Measurements from ENCODE around the gene NCMAP. TPM values are rescaled to one million over a fixed set of nuclear protein-coding genes. Genes with fewer than 3 reads are reported as not detected.
A peak's percentile ranks its signal among the peaks of the same experiment; 100 is the strongest.

NCMAP gene
- total and polyA plus RNA-seq, 2 of the 8 experiments (the other 6 are each of a cell fraction or from before 2014, with no cell fraction given) = 0.21 to 0.39 TPM

DNA sequence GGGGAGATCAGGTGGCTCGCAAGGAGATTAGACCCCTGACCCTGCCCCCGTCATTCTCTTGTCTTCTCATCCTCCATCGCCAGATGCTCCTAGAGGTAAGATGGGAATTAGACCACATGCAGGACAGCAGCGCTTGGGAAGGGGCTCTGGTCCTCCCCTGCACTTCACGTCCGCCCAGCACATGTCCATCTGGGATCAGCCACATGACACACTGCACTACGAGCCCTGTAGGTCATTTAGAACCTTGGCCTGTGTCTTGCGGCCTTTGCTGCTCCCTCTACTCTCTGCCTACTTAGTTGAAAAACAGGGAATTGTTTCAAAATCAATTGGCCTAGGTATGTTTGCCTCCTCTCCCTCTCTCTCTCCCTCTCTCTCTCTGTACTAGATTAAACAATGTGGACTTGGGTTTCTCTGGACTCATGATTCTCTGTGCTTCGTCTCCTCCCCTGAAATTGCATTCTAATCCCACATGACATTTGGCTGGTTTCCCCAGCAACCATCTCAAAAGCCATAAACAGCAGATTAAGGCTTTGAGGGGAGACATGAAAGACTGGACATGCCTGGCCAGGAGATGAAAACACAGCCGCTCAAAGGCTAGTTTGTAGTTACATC lies 3.8 kb upstream of the NCMAP start:
- H3K4me2 ChIP-seq (ENCODE audit: insufficient read depth in 1 of 2, low read depth in 2 of 2, low read length in 2 of 2) = no peak overlapping the region
- H2AK5ac ChIP-seq (ENCODE audit: low read depth, low read length) = no peak overlapping the region
- WGBS, 2 experiments (ENCODE audit: extremely low coverage in 1 of 2, insufficient coverage in 1 of 2, insufficient read length in 1 of 2, insufficient replicate concordance in 2 of 2, low coverage in 1 of 2, low lambda C conversion rate in 2 of 2, missing lambda C conversion rate in 1 of 2) = 88% methylated on average over 10 of the region's 10 CpGs; no CpG with 5 or more reads in 1 of the 2 experiments
- DNase-seq (ENCODE audit: low read depth in 1 of 2, low spot score in 2 of 2) = no peak
- POLR2A ChIA-PET (ENCODE audit: partially characterized antibody) = no interaction called here
- CTCF ChIA-PET (ENCODE audit: partially characterized antibody) = interaction anchor here (0.7 kb wide), 1 partner anchor 315 kb away, joined by 4 read pairs; no protein-coding TSS in a partner anchor
- no peaks in the 10 kb centered on the region for H4K20me1 ChIP-seq (replicated peaks in 1 of 2; ENCODE audit: control insufficient read depth in 1 of 2, insufficient read depth in 2 of 2, low read length in 2 of 2)
- peaks cover 0 to 10% (median 3%) of the 10 kb centered on the region in 4 experiments; a peak in 3 of 7 replicates for H3K4me1 ChIP-seq (replicated peaks in 1 of 4; ENCODE audit: control insufficient read depth in 3 of 4, insufficient read depth in 4 of 4, low read length in 3 of 4)
- FAIRE-seq = no peak
- H2AFZ ChIP-seq (ENCODE audit: low read length) = peak overlapping the region; percentile 68; the same call in 1 of the 2 replicates
- H3K9ac ChIP-seq (replicated peaks in 1 of 4; ENCODE audit: extremely low read depth in 1 of 4, low read depth in 3 of 4, low read length in 3 of 4) = no peak overlapping the region
- no peak overlapping the region for H3K56ac ChIP-seq (replicated peaks; ENCODE audit: insufficient read length, low read depth, low read length)
- no peak for TF ChIP-seq CHD1 (IDR thresholded peaks at IDR 0.05; ENCODE audit: low read depth, low read length)
- no peak for TF ChIP-seq SP2 (IDR thresholded peaks at IDR 0.05; ENCODE audit: low read length)
- no peak overlapping the region for H3K27ac ChIP-seq (ENCODE audit: low read depth, low read length)
- H4K91ac ChIP-seq (replicated peaks; ENCODE audit: insufficient read length, low read length) = no peak overlapping the region
- H3K4ac ChIP-seq (replicated peaks; ENCODE audit: insufficient read length, low read depth, low read length) = no peak overlapping the region
- no peaks in the 10 kb centered on the region for H3K9me3 ChIP-seq (ENCODE audit: insufficient read depth in 2 of 2, low read depth in 1 of 2, low read length in 1 of 2)
- H2BK20ac ChIP-seq (ENCODE audit: low read length) = no peak overlapping the region
- no peak overlapping the region for H3K4me3 ChIP-seq (ENCODE audit: extremely low read depth in 1 of 4, insufficient read depth in 2 of 4, low read depth in 3 of 4, low read length in 4 of 4)
- H3K36me3 ChIP-seq (ENCODE audit: control insufficient read depth in 2 of 4, insufficient read depth in 4 of 4, low read length in 3 of 4) = no peaks in the 10 kb centered on the region
- H2BK15ac ChIP-seq (ENCODE audit: low read length) = no peak overlapping the region
- no peak overlapping the region for H3K14ac ChIP-seq (ENCODE audit: insufficient read length)
- H3K27me3 ChIP-seq (replicated peaks in 1 of 4; ENCODE audit: control insufficient read depth in 3 of 4, extremely low read depth in 1 of 4, insufficient read depth in 3 of 4, low read length in 3 of 4) = peaks cover 0 to 24% (median 18%) of the 10 kb centered on the region in 4 experiments; a peak in 5 of 7 replicates
- no peak overlapping the region for H2BK12ac ChIP-seq (ENCODE audit: low read depth, low read length)
- no peak overlapping the region for H3K23ac ChIP-seq (ENCODE audit: insufficient read length)
- no peaks in the 10 kb centered on the region for H3K79me1 ChIP-seq (ENCODE audit: low read depth, low read length)
- H2BK5ac ChIP-seq (ENCODE audit: low read depth, low read length) = no peak overlapping the region
- no peak overlapping the region for H2BK120ac ChIP-seq (replicated peaks; ENCODE audit: low read depth, low read length)
- H3K23me2 ChIP-seq (ENCODE audit: low read depth, low read length) = peaks cover 7% of the 10 kb centered on the region; the same call in 1 of the 2 replicates
- no peaks in the 10 kb centered on the region for H3K79me2 ChIP-seq (ENCODE audit: control insufficient read depth in 1 of 2, insufficient read depth in 2 of 2, low read length in 2 of 2)
- H3K18ac ChIP-seq (ENCODE audit: extremely low read depth, low read length) = no peak overlapping the region
- no peak overlapping the region for H4K5ac ChIP-seq (ENCODE audit: insufficient read length, low read depth, low read length)
- no peak overlapping the region for H4K8ac ChIP-seq (ENCODE audit: extremely low read depth, insufficient read depth, low read length)

Data from H1 (cell line).